HG03175 (cell line): ENCODE measurements around the gene CD70.
"Not testable (repeated sequence)": the region's sequence is repeated elsewhere in the genome, so short reads cannot be mapped to it uniquely, and the experiment has no call there.

Experiments used
- ATAC-seq: cut with Tn5 transposase; IDR thresholded peaks from one replicate; pipeline ENCODE4 v1.9.1; 2021; ENCODE audit warnings: mild to moderate bottlenecking, moderate library complexity; ENCODE audit not compliant: unreplicated experiment

Gene CD70

GRCh38 chr19:6598254-6598892 lies 7.4 kb upstream of the CD70 start:
- not testable (repeated sequence) for ATAC-seq

- not testable (repeated sequence) for ATAC-seq
Observed at GRCh38 chr19:6597471-6598253, 6.7 kb upstream of the CD70 start.

DNA sequence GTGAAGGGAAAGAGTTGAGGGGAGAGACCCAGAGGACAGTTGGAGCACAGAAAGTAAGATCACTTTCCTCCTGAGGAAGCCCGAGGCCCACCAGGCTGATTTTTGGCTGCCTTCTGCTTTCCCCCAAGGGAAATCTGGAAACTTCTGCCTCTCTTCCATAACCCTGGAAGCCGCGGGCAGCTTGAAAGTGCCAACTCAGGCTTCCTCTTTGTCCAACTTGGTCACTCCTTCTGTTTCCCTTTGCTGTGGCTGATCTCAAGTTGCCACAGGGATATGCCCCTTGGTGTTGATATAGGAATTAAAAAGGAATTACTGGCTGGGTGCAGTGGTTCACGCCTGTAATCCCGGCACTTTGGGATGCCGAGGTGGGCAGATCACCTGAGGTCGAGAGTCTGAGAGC lies 5.7 kb upstream of the CD70 start:
- ATAC-seq = no peak

DNA sequence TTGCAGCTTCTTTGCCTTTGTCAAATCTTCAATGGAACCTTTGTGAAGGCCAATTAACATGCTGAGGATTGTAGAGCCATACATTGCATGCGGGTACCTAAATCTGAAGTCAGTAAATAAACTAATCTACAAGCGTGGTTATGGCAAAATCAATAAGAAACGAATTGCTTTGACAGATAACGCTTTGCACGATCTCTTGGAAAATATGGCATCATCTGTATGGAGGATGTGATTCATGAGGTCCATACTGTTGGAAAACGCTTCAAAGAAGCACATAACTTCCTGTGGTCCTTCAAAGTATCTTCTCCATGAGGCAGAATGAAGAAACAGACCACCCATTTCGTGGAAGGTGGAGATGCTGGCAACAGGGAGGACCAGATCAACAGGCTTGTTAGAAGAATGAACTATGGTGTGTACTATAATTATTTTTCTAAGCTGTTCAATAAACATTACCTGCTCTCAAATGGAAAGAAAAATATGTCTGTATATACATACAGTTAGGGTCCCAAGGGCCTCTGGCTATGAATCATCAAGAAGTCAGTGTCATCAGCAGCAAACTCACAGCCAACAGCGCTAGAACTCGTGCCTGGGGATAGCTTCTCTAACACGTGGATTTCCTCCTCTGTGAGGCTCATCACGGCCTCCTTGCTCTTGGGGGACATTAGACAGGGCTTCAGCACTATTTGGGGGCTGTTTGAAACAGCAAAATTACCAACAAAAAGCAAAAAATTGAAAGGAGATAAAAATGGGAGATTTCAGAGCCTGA lies 2.9 kb upstream of the CD70 start:
- no peak for ATAC-seq

- ATAC-seq = no peak
Observed at GRCh38 chr19:6590258-6590826, 608 bp downstream of the CD70 start.

DNA sequence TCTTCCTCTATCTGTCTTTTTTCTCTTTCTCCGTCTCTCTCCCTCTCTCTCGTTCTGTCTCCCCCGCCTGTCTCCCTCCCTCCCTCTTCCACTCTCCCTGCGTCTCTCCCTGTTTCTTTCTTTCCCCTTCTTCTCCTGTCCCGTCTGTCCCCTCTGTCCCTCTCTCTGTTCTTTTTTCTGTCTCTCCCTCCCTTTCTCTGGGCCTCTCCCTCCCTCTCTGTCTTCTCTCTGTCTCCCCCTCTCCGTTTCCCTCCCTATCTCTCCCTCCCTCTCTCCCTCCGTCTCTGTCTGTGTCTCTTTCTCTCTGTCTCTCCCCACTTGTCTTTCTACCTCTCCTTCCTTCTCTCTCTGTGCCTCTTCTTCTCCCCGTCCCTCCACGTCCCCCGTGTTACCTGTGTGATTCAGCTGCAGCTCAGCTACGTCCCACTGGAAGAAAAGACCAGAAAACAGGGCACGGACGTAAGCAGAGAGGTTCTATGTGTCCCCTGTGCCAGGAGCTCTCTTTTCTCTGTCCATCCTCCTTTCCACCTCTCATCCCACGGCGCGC lies 1.2 kb downstream of the CD70 start:
- ATAC-seq = no peak

DNA sequence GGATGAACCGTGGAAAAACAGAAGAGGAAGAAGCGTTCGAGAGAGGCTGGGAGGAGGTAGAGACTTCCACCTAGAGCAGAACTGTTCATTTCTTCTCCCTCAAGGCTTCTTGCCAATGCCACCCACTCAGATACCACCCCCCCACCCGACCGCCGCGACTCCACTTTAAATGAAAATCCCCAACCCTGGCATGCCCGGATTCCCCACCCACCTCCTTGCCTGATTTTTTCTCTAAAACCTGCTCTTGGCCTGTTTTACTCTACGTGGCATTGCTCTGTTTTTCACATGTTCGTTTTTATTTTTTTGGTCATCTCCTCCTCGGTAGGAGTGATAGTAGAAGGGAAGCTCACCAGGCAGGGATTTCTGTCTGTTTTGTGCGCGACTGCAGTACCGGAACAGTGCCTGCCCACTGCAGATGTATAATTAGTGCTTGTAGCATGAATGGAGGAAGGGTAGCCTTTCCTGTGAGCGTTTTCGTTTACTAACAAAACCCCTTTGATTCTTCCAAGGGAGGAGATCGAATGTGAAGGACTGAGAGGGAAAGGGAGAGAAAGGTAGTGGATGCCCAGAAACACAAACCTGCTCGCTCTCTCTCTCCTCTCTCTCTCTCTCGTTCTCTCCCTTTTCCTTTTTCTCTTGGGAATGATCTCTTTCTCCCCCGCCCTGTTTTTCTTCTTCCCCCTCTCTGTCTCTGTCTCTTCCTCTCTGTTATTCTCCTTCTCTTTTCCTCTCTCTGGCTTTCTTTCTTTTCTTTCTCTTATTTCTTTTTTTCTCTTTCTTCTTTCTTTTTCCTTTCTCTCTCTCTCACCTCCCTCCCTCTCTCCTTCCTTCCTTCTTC lies 2.2 kb downstream of the CD70 start:
- no peak for ATAC-seq

DNA sequence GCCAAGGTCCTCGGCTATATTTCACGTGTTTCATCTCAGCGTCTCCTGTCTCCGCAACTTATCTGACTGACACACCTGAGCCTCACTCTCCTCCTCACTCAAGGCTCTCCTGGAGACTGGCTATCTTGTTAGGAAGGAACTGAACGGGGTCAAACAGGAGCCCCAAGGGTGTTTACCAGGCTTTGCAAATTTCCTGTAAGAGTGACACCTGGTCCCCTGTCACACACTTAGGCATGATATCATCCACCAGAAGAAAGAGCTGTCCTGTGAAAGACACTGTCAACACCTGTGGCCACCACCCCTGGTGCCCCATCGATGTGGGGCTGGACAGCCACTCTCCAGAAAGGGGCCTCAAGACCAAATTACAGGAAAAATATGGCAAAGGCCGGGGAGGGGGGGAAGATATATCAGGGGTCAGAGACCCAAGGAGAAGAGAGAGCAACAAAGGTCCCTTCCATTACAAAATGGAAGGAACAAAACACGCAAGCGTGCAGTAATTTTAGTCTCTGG lies 2.9 kb downstream of the CD70 start:
- ATAC-seq = no peak

DNA sequence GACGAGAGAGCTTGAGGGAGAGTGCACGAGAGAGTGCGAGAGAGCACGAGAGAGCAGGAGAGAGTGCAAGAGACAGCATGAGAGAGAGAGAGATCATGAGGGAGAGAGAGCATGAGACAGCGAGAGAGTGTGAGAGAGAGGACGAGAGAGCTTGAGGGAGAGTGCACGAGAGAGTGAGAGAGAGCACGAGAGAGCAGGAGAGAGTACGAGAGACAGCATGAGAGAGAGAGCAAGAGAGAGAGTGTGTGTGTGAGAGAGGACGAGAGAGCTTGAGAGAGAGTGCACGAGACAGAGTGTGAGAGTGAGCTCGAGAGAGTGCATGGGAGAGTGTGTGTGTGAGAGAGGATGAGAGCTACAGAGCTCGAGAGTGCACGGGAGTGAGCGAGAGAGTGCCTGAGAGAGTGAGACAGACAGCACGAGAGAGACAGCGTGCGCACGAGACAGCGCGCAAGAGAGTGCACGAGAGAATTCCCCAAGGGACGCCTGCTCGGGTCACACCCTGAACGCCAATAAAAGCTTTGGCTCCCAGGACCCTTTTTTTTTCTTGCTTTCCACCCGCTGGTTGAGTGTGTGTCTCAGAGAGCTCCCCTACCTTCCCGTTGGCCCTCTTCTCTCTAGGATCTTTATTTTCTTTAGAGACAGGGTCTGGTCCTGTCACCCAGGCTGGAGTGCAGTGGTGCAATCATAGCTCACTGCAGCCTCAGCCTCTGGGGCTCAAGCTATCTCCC lies 3.7 kb downstream of the CD70 start:
- no peak for ATAC-seq

GRCh38 chr19:6586726-6587092 lies 4.2 kb downstream of the CD70 start:
- no peak for ATAC-seq

DNA sequence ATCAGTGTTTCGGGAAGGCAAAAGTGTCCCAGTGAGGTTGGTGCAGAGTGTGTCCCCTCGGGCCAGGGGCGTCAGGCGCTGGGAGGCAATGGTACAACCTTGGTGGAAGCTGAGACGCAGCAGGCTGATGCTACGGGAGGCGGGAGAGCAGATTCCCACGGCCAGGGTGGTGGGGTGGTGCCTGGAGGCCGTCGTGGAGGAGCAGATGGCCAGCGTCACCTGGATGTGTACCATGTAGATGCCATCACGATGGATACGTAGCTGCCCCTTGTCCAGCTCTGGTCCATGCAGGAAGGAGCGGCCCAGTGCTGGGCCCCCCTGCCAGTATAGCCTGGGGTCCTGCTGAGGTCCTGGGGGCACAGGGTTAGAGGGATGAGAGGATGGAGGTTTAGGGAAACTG lies 4.9 kb downstream of the CD70 start:
- no peak for ATAC-seq

DNA sequence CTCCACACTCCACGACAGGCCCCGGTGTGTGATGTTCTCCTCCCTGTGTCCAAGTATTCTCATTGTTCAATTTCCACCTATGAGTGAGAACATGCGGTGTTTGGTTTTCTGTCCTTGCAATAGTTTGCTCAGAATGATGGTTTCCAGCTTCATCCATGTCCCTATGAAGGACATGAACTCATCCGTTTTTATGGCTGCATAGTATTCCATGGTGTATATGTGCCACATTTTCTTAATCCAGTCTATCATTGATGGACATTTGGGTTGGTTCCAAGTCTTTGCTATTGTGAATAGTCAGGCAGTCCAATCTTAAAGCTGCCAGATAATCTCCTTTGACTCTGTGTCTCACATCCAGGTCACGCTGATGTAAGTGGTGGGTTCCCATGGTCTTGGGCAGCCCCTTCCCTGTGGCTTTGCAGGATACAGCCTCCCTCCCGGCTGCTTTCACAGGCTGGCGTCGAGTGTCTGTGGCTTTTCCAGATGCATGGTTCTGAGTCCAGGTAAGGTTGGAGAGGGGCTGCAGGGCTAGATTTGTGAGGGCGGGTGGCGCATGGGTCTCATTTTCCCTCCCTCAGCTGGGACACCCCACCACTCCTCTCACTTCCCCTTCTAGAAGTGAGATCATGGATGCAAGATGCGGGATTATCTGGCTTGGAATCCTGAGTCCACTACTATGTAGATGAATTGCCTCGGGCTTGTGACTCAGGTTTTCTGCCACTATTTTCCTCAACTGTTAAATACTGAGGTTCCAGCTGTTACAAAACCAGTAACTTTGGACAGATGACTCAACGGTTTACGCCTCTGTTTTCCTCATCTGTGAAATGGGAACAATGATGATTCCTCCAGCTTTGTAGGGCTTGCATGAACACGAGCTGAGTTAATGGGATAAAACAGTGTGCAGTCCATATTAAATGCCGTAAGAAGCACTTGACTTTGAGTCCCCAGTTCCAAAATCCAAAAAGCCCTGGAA lies 8.2 kb downstream of the CD70 start:
- ATAC-seq = not testable (repeated sequence)

DNA sequence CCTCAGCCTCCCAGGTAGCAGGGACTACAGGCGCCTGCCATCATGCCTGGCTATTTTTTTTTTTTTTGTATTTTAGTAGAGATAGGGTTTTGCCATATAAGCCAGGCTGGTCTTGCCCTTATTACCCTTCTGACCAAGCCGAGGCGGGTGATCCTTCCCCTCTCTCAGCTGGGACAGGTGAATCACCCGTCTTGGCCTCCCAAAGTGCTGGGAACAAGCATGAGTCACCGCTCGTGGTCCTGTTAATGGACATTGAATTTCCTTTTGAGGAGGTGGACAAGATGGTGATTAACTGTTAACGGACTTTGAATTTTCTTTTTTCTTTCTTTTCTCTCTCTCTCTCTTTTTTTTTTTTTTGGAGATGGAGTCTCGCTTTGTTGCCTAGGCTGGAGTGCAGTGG lies 10.6 kb downstream of the CD70 start:
- no peak for ATAC-seq

DNA sequence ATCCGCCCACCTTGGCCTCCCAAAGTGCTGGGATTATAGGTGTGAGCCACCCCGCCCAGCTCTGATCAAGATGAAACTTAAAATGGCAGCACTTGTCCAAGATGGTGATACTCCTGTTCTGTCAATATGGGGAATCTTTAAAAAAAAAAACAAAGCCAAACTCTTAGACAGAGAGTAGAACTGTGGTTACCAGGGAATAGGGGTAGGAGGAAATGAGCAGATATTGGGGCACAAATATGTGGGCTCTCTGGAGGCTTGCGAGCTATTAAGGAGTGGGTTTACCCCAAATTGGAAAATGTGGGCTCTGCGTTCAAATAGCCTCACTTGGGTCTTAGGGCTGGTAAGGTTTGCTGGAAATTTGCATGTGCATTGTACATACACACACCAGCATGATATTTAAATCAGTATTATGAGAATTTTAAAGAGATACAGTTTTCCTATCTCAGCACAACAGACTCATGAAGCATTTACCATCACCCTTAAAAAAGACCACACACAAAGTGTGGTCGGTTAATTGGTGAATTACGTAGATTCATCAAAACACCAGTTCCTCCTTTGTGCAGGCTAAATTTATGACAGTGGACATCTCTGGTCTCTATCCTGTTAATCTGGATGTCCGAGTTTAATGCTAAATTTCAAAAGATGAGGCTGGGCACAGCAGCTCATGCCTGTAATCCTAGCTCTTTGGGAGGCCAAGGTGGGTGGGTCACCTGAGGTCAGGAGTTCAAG lies 11.3 kb downstream of the CD70 start:
- no peak for ATAC-seq

GRCh38 chr19:6577476-6578125 lies 13.3 kb downstream of the CD70 start:
- peak; percentile 84 for ATAC-seq

GRCh38 chr19:6576869-6577475 lies 14.0 kb downstream of the CD70 start:
- ATAC-seq = no peak

- ATAC-seq = no peak
Observed at GRCh38 chr19:6573350-6573749, 17.6 kb downstream of the CD70 start.
